GM19351 (cell line): ENCODE measurements around the gene UBN1.

Experiments used
- ATAC-seq: cut with Tn5 transposase; IDR thresholded peaks from one replicate; pipeline ENCODE4 v1.9.1; 2021; ENCODE audit warnings: mild to moderate bottlenecking, moderate library complexity; ENCODE audit not compliant: unreplicated experiment

Gene UBN1

DNA sequence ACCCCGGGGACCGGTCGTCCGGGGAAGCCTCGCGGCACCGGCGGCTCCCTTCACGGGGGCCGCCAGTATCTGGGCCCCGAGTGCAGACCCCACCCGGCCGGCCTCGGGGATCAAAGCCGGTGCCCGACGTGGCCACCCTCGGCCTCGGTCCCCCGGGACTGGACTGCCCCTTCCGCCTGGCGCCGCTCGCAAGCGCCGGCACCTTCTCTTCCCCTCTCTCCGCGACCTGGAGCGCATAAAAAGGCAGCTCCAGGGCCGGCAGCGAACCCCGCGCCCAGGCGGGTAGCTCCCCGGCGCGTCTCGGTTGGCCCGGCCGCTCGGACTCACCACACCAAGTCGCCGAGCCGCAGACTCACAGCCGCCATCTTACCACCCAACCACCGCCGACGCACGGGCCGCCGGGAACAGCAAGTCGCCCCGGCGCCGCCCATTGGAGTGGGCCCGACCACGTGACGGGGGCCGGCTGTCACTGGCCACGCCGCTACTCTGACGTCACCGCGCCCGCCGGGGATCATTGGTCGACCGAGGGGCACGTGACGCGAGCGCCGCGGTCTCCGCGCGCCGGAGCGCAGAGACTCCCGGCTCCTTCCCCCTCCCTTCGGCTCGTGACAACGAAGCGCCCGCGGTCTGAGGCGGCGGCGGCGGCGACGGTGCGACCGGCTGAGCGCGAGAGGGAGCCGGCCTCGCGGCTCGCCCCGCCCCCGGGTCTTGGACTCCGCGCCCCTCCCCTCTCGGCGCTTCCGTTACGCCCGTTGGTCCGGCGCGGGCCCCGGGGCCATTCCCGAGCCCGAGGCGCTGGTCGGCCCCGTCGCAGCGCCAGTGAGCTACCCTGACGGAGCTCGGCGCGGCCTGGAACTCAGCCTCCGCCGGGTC, at the start of gene UBN1, which contains the start of gene GLYR1:
UBN1 (plus strand) TSS at position 581 of the 873 bp plus-strand sequence. CDS start 5,437 bp downstream, outside the sequence.
GLYR1 (minus strand) TSS at position 388 of the 873 bp plus-strand sequence; CDS start at position 365, 23 bp downstream.
- peak; percentile 83 for ATAC-seq

DNA sequence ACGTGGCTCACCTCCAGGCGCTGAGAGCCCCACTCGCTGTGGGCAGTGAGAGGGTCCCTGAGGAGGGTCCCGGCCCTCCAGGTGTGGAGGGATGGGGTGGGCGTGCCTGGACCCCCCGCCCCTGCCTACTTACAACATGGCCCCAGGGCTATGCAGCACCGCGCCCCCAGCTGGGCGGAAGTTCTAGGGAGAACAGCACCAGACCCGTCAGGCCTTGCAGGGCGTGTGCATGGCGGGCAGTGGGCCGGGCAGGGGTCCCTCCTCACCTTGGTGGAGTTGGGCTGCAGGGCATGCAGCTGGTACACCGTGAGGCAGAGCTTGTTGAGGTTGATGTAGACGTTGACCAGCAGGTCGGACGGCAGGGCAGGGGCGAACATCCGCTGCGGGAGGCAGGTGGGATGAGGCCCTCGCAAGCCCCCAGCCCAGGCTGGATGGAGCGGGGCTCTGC, 49.5 kb upstream of the UBN1 start:
- ATAC-seq, result no peak

DNA sequence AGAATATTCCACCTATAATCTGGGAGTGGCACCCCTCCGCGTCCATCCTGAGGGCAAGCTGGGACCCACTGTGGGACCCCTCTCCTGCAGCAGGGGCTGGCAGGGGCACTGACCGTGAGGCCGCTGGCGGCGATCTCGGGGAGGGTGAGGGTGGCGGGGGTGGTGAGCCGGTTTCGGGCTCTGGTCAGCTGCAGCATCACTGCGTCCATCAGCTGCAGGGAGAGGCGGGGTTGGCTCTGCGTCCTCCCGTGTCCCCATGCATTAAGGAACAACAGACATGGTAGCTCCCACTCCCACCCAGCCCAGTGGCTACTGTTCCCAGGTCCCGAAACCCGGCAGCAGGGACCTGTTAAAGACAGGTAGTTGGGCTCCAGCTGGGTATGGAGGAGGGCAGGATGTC, 48.8 kb upstream of the UBN1 start:
- no peak for ATAC-seq

- ATAC-seq, result no peak
These were observed 48.0 kb upstream of the UBN1 start for GRCh38 chr16:4799171-4799855.

GRCh38 chr16:4800290-4801041, 46.8 kb upstream of the UBN1 start:
- no peak for ATAC-seq

DNA sequence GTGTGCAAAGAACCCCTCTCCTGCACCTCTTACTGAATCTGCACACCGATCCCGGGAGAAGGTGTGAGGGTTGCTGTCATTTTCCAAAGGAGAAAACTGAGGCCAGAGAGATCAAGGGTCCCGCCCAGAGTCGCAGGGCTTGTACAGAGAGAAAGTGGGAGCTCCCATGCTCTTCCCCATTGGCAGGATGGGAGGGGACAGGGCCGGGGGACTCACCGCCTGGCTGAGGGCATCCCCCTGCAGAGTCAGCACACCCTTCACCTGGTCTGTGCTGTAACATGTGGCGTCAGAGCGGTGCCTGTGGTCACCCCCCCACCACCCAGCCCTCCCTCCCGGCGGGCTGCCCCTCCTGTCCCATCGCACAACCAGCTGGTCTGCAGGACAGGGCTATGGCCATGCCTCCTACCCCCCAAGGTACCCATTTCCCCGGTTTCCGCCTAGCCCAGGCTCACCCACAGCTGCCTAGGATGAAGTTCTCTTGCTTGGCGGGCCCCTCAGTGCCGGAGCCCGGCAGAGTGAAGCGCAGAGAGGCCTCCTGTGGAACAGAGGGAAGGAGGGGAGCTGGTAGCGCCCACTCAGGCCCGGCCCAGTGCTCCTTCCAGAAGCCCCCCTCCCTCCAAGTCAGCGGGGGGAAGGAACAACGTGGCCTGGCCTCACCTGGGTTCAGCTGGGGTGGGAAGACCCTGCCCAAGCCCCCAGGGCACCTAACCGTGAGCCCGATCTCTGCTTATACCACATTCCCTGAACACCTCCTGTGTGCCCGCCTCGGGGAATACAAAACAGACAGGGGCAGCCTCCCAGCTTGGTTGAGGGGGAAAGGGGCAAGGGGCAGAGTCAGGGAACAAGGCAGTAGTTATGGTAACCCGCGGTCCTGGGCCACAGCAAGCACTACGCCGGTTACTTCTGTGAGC, 46.0 kb upstream of the UBN1 start:
- no peak for ATAC-seq

DNA sequence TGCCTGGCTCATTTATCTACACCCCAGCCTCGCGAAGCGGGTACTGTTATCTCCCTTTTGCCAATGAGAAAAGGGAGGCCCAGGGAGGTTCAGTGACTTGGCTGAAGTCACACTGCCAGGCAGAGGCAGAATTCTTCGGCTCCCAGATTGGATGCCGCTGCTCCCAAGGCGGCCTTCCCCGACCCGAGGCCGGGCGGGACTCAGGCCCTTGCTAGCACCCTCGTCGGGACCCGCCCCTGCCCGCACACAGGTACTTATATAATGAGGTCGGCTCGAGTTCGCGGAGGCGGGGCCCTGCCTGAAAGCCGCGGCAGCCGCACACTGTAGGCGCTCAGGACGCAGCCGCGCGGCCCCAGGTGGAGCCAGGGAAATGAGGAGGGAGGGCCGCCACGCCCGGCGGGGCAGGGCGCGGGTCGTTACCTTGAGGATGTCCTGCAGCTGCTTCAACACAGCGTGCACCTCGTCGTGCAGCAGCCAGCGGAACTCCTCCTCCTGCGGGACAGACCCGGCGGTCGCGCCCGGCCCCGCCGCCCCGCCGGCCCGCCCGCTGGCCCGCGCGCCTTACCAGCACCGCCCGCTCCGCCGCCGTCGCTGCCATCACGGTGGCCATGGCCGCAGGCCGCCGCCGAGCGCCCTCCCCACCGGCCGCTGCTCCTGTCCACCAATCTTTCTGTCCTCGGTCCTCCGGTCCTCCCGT, 45.2 kb upstream of the UBN1 start, which contains the start of gene ROGDI:
ROGDI (minus strand) TSS at position 672 of the 697 bp plus-strand sequence; CDS start at position 610, 62 bp downstream.
- peak; percentile 62 for ATAC-seq

DNA sequence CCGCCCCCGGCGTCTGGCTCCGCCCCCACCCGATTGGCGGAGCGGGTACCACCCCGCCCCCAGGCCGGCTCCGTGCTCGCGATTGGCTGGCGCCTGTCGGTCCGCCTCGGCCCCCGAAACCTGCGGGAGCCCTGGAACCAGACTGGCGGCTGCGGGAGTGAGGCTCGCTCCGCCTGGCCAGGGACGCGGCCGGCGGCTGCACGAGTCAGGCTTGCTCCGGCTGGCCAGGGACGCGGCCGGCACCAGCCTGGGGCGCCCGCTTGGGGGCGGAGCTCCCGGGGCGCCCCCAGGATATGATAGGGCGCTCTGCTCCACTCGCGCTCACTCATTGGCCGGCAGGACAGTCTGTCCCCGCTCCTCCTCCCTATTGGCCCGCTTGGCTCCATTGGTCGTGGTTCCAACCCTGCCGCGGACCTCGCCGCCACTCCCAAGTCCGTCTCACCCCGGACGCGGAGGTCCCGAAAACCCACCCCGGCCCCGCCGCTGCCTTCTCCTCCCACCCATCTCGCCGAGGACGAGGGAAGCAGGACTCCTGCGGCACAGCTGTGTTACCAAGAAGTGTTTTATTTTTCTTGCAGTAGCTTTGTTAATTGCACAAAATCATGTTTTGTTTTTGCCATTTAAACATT, 44.5 kb upstream of the UBN1 start:
- ATAC-seq, result peak; percentile 89

DNA sequence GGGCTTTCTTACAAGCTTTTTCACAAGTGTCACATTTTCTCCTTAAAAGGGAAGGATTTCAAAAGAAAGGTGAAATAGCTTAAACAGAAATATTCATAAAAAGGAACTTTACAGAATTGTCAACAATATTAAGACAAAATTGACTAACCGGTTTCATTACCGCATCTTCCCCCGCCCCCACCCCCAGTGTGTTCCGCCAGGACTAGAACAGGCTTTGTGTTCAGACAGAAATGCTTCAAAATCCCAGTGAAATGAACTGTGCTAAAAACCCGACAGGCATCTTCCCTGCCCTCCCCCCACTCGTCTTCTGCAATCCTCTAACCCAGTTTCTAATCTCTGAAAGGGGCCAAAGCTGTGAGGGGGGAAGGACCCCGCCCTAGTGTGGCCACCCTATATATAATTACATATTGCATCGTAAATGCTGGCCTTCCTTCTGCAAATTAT, 43.9 kb upstream of the UBN1 start:
- no peak for ATAC-seq

- no peak for ATAC-seq
These were observed 43.2 kb upstream of the UBN1 start for GRCh38 chr16:4803898-4804762.

- ATAC-seq, result no peak
These were observed 42.0 kb upstream of the UBN1 start for GRCh38 chr16:4805231-4805630.

GRCh38 chr16:4806280-4806679, 41.0 kb upstream of the UBN1 start:
- ATAC-seq, result no peak

DNA sequence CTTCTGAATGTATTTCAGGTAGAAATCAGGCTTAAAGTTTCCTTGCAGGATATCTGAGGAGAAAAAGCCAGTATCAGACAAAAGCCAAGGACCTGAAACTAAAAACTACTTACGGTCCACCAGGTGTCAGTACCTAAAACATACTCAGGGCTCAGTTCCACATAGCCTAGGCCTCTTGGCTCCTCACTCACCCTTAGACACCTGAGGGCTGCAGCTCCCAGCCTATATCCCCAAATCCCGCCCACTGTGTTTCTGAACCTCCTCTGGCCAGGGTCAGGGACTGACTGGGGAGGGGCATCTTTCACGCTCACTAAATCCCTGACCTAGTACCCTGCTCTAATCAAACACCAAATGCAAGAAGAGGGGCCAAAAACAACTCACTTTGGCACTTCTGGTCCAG, 36.0 kb upstream of the UBN1 start:
- no peak for ATAC-seq

GRCh38 chr16:4811773-4812172, 35.5 kb upstream of the UBN1 start:
- ATAC-seq, result no peak

- ATAC-seq, result no peak
These were observed 33.9 kb upstream of the UBN1 start for GRCh38 chr16:4813251-4814003.

- no peak for ATAC-seq
These were observed 33.2 kb upstream of the UBN1 start for GRCh38 chr16:4814046-4814445.

DNA sequence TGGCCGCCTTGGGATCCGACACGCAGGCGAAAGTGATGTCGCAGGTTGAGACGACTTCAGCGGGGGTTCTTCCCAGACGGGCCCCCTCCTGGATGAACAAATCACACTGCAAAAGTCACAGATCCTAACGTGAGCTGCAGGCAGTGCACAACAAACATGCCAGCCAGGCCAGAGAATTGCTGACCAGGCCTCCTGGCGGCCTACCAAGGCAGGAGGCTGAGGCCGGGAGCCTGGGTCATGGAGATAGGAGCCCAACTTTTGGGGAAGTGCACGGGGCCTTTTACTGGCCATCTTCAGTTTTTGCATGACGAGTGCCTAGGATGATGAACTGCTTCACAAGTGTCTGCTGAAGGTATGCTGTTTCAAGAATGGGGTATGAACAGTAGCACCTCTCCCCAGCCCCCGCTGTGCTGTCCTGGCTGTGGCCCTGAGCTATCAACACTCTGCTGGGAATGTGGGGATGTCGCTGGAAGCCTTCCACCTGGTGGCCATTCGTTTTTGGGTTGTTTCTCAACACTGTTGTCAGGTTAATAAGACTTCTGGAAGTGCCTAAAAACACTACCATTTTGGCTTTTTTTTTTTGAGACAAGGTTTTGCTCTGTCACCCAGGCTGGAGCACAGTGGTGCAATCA, 32.6 kb upstream of the UBN1 start:
- no peak for ATAC-seq
